Gastroesophageal sphincter (tissue), 3 donors: ENCODE measurements around the gene TPRX1.

Source experiments
- EP300 ChIP-seq: sonication (generic); formaldehyde crosslinking; IDR thresholded peaks from one replicate; pipeline ENCODE4 v1.6.1; 2017; ENCODE audit warnings: antibody characterized with exemption, mild to moderate bottlenecking
- POLR2A ChIP-seq, 2 donors: fragments of 450-650 bp; IDR thresholded peaks; one replicate each; pipeline ENCODE4 v1.6.1; 2017; ENCODE audit warnings: antibody characterized with exemption in 2 of 2, mild to moderate bottlenecking in 2 of 2, moderate library complexity in 1 of 2
- TF ChIP-seq, protein P1 (sequence below), 4 experiments: fragments of 200-600 bp in 2 of 4; fragments of 450-650 bp in 2 of 4; sonication (generic) in 1 of 4; IDR thresholded peaks; one replicate each; pipeline ENCODE4 v1.5.1; 2017 to 2019; ENCODE audit warnings: antibody characterized with exemption in 4 of 4, mild to moderate bottlenecking in 2 of 4, moderate library complexity in 2 of 4

GRCh38 chr19:47839411-47839810 lies 35.1 kb upstream of the TPRX1 start:
- TF ChIP-seq POLR2A (IDR thresholded peaks at IDR 0.05) (no peak), EP300 (no peak)
- TF ChIP-seq, protein P1, sequence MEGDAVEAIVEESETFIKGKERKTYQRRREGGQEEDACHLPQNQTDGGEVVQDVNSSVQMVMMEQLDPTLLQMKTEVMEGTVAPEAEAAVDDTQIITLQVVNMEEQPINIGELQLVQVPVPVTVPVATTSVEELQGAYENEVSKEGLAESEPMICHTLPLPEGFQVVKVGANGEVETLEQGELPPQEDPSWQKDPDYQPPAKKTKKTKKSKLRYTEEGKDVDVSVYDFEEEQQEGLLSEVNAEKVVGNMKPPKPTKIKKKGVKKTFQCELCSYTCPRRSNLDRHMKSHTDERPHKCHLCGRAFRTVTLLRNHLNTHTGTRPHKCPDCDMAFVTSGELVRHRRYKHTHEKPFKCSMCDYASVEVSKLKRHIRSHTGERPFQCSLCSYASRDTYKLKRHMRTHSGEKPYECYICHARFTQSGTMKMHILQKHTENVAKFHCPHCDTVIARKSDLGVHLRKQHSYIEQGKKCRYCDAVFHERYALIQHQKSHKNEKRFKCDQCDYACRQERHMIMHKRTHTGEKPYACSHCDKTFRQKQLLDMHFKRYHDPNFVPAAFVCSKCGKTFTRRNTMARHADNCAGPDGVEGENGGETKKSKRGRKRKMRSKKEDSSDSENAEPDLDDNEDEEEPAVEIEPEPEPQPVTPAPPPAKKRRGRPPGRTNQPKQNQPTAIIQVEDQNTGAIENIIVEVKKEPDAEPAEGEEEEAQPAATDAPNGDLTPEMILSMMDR (IDR thresholded peaks at IDR 0.05), result no peak
